Thyroid gland (tissue), 4 donors: Measurements from ENCODE around the gene CAMK1D. TPM values are rescaled to one million over a fixed set of nuclear protein-coding genes. Genes with fewer than 3 reads are reported as not detected.

Experiments used
- DNase-seq, 2 donors: peaks; one replicate each; pipeline ENCODE4 v3.0.0-alpha.2; 2019
- H3K27ac ChIP-seq, 3 donors: fragments of 200-600 bp; sonication (generic); 1 replicate in 2 of 3; 2 replicates in 1 of 3; pipeline ENCODE4 v1.5.1; 2016 to 2019; ENCODE audit warnings: mild to moderate bottlenecking in 1 of 3, moderate library complexity in 1 of 3
- H3K27me3 ChIP-seq: fragments of 200-600 bp; sonication (generic); one replicate; pipeline ENCODE4 v1.5.1; 2019
- H3K36me3 ChIP-seq, 2 donors: fragments of 200-600 bp; sonication (generic); one replicate each; pipeline ENCODE4 v1.5.1; 2016 to 2019
- H3K4me1 ChIP-seq, 2 donors: fragments of 200-600 bp; sonication (generic); one replicate each; pipeline ENCODE4 v1.5.1; 2017 to 2019
- H3K4me3 ChIP-seq, 3 donors: fragments of 200-600 bp; sonication (generic); replicated peaks in 1 of 3; 1 replicate in 2 of 3; 2 replicates in 1 of 3; pipeline ENCODE4 v1.5.1; 2016; ENCODE audit warnings: mild to moderate bottlenecking in 1 of 3
- H3K9me3 ChIP-seq: fragments of 200-600 bp; sonication (generic); one replicate; pipeline ENCODE4 v1.5.1; 2017
- CTCF ChIP-seq, 6 experiments: fragments of 200-600 bp in 3 of 6; fragments of 450-650 bp in 3 of 6; sonication (generic) in 3 of 6; IDR thresholded peaks; one replicate each; pipeline ENCODE4 v1.5.1; 2016 to 2019; ENCODE audit warnings: antibody characterized with exemption in 6 of 6, mild to moderate bottlenecking in 2 of 6, inconsistent platforms in 1 of 6, moderate library complexity in 1 of 6
- POLR2A ChIP-seq, 2 donors: fragments of 450-650 bp; IDR thresholded peaks; one replicate each; pipeline ENCODE4 v1.6.1; 2017; ENCODE audit warnings: antibody characterized with exemption in 2 of 2, mild to moderate bottlenecking in 2 of 2, moderate library complexity in 1 of 2
- WGBS, 2 donors: methylation state at CpG; one replicate each; pipeline ENCODE4 v1.1.5; 2017; 5-methylcytosine and 5-hydroxymethylcytosine counted together
- intact Hi-C: fragments of 100-400 bp; cut with DNase I; formaldehyde crosslinking; loops from one replicate; pipeline ENCODE4 v1.15.1; 2023
- total RNA-seq, 4 donors: library from RNA; depleted of rRNA; stranded (reverse); fragments of >200 nt; gene quantifications; one replicate each; pipeline ENCODE4 v1.2.3, GENCODE V29; 2016

Gene CAMK1D
- total RNA-seq, 4 donors from 2014 or later: 12.2 to 29.6 (median 17.4) TPM

- TF ChIP-seq CTCF (IDR thresholded peaks at IDR 0.05): no peak
- no peak for TF ChIP-seq POLR2A (IDR thresholded peaks at IDR 0.05)
These were observed 241.6 kb downstream of the CAMK1D start for GRCh38 chr10:12590675-12591659.

GRCh38 chr10:12592967-12593366 is 243.6 kb downstream of the CAMK1D start:
- 96 to 97% methylated on average over 5 of the region's 5 CpGs for WGBS, 2 donors
- intact Hi-C loops: no loop called here
- Histone ChIP-seq H3K9me3 (no peaks in the 10 kb centered on the region), H3K4me3 (no peak overlapping the region), H3K27me3 (no peaks in the 10 kb centered on the region), H3K27ac (no peak overlapping the region), H3K36me3 (no peaks in the 10 kb centered on the region), H3K4me1 (peaks cover 5 to 8% of the 10 kb centered on the region in 2 donors)
- no peak for DNase-seq
- no peak for TF ChIP-seq CTCF (IDR thresholded peaks at IDR 0.05)
- no peak for TF ChIP-seq POLR2A (IDR thresholded peaks at IDR 0.05)

More at GRCh38 chr10:12590675-12591659, 241.6 kb downstream of the CAMK1D start:
- no peak overlapping the region for H3K4me3 ChIP-seq
- no peaks in the 10 kb centered on the region for H3K27me3 ChIP-seq
- H3K36me3 ChIP-seq: no peaks in the 10 kb centered on the region
- intact Hi-C loops: no loop called here
- 89% methylated on average over 17 of the region's 17 CpGs for WGBS, 2 donors
- peaks cover 5 to 8% of the 10 kb centered on the region in 2 donors for H3K4me1 ChIP-seq
- no peaks in the 10 kb centered on the region for H3K9me3 ChIP-seq
- no peak for DNase-seq
- H3K27ac ChIP-seq: no peak overlapping the region

- H3K27me3 ChIP-seq: no peaks in the 10 kb centered on the region
- TF ChIP-seq CTCF (IDR thresholded peaks at IDR 0.05) (no peak), POLR2A (IDR thresholded peaks at IDR 0.05) (no peak)
- 69 to 81% methylated on average over 8 of the region's 8 CpGs for WGBS, 2 donors
- H3K27ac ChIP-seq: no peak overlapping the region
- no peaks in the 10 kb centered on the region for H3K9me3 ChIP-seq
- no peak overlapping the region for H3K4me3 ChIP-seq
- DNase-seq: no peak
- intact Hi-C loops: no loop called here
- peaks cover 5 to 8% of the 10 kb centered on the region in 2 donors for H3K4me1 ChIP-seq
- H3K36me3 ChIP-seq: no peaks in the 10 kb centered on the region
These were observed 245.1 kb downstream of the CAMK1D start for GRCh38 chr10:12594448-12594944.

GRCh38 chr10:12595936-12596576 is 246.7 kb downstream of the CAMK1D start:
- Histone ChIP-seq H3K36me3 (no peaks in the 10 kb centered on the region), H3K4me3 (no peak overlapping the region), H3K4me1 (peaks cover 1 to 5% of the 10 kb centered on the region in 2 donors), H3K27ac (no peak overlapping the region), H3K9me3 (no peaks in the 10 kb centered on the region), H3K27me3 (no peaks in the 10 kb centered on the region)
- intact Hi-C loops: no loop called here
- DNase-seq: no peak
- TF ChIP-seq POLR2A (IDR thresholded peaks at IDR 0.05) (no peak), CTCF (IDR thresholded peaks at IDR 0.05) (no peak)
- 98 to 99% methylated on average over 2 of the region's 2 CpGs for WGBS, 2 donors
